HG03139 (cell line): Measurements from ENCODE around the gene CSAG1.
"Not testable (repeated sequence)": the region's sequence is repeated elsewhere in the genome, so short reads cannot be mapped to it uniquely, and the experiment has no call there.

ENCODE experiments used
- ATAC-seq: cut with Tn5 transposase; IDR thresholded peaks from one replicate; pipeline ENCODE4 v1.9.1; 2021; ENCODE audit not compliant: unreplicated experiment

CSAG1 gene

GRCh38 chrX:152733261-152733975 is at the start of gene CSAG1, which contains the start of gene MAGEA12:
TSS of gene CSAG1 (minus strand) at chrX:152733721. CDS start at chrX:152732460, 1,261 bp downstream.
TSS of gene MAGEA12 (plus strand) at chrX:152733757. CDS start at chrX:152736162, 2,405 bp downstream.
- no peak for ATAC-seq

GRCh38 chrX:152769549-152770289 is 36.2 kb upstream of the CSAG1 start, which contains the start of gene MAGEA6:
TSS of gene MAGEA6 (minus strand) at chrX:152769689. CDS start at chrX:152767650, 2,039 bp downstream.
- not testable (repeated sequence) for ATAC-seq

GRCh38 chrX:152766562-152766961 is 33.0 kb upstream of the CSAG1 start:
- not testable (repeated sequence) for ATAC-seq

- not testable (repeated sequence) for ATAC-seq
These were observed 28.1 kb upstream of the CSAG1 start for GRCh38 chrX:152761582-152761981.

GRCh38 chrX:152759544-152759943 is 26.0 kb upstream of the CSAG1 start:
- ATAC-seq = not testable (repeated sequence)

- ATAC-seq = not testable (repeated sequence)
These were observed 25.4 kb upstream of the CSAG1 start, which contains the start of gene CSAG3 for GRCh38 chrX:152758918-152759317. TSS of gene CSAG3 (plus strand) at chrX:152759218.

GRCh38 chrX:152754871-152755270 is 21.4 kb upstream of the CSAG1 start:
- not testable (repeated sequence) for ATAC-seq

GRCh38 chrX:152753686-152754650 is 20.4 kb upstream of the CSAG1 start, which contains the start of gene MAGEA2:
TSS of gene MAGEA2 (minus strand) at chrX:152753842. CDS start at chrX:152751363, 2,479 bp downstream.
- ATAC-seq = not testable (repeated sequence)

- ATAC-seq = no peak
These were observed 5.0 kb upstream of the CSAG1 start for GRCh38 chrX:152738560-152738959.

- ATAC-seq = not testable (repeated sequence)
These were observed 3.0 kb upstream of the CSAG1 start for GRCh38 chrX:152736528-152736927.

- ATAC-seq = no peak
These were observed 2.5 kb upstream of the CSAG1 start for GRCh38 chrX:152735860-152736511.

- ATAC-seq = no peak
These were observed 1.6 kb upstream of the CSAG1 start for GRCh38 chrX:152735101-152735500.

GRCh38 chrX:152734143-152734858 is 780 bp upstream of the CSAG1 start:
- ATAC-seq = not testable (repeated sequence)

GRCh38 chrX:152725409-152725808 is 8.1 kb downstream of the CSAG1 start:
- no peak for ATAC-seq

- not testable (repeated sequence) for ATAC-seq
These were observed 19.4 kb downstream of the CSAG1 start, which contains the start of gene MAGEA2B for GRCh38 chrX:152713815-152714787. TSS of gene MAGEA2B (plus strand) at chrX:152714628. CDS start at chrX:152717107, 2,479 bp downstream.

- not testable (repeated sequence) for ATAC-seq
These were observed 20.3 kb downstream of the CSAG1 start for GRCh38 chrX:152713195-152713594.

- ATAC-seq = not testable (repeated sequence)
These were observed 24.3 kb downstream of the CSAG1 start, which contains the start of gene CSAG2 for GRCh38 chrX:152709173-152709572. TSS of gene CSAG2 (minus strand) at chrX:152709273. CDS start at chrX:152709112, 161 bp downstream.

- not testable (repeated sequence) for ATAC-seq
These were observed 27.0 kb downstream of the CSAG1 start for GRCh38 chrX:152706500-152706899.
